HG03139 (cell line): ENCODE measurements around the gene GATD1.
A peak's percentile ranks its signal among the peaks of the same experiment; 100 is the strongest.

Experiments
- ATAC-seq: cut with Tn5 transposase; IDR thresholded peaks from one replicate; pipeline ENCODE4 v1.9.1; 2021; ENCODE audit not compliant: unreplicated experiment

The GATD1 gene, protein sequence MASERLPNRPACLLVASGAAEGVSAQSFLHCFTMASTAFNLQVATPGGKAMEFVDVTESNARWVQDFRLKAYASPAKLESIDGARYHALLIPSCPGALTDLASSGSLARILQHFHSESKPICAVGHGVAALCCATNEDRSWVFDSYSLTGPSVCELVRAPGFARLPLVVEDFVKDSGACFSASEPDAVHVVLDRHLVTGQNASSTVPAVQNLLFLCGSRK

DNA sequence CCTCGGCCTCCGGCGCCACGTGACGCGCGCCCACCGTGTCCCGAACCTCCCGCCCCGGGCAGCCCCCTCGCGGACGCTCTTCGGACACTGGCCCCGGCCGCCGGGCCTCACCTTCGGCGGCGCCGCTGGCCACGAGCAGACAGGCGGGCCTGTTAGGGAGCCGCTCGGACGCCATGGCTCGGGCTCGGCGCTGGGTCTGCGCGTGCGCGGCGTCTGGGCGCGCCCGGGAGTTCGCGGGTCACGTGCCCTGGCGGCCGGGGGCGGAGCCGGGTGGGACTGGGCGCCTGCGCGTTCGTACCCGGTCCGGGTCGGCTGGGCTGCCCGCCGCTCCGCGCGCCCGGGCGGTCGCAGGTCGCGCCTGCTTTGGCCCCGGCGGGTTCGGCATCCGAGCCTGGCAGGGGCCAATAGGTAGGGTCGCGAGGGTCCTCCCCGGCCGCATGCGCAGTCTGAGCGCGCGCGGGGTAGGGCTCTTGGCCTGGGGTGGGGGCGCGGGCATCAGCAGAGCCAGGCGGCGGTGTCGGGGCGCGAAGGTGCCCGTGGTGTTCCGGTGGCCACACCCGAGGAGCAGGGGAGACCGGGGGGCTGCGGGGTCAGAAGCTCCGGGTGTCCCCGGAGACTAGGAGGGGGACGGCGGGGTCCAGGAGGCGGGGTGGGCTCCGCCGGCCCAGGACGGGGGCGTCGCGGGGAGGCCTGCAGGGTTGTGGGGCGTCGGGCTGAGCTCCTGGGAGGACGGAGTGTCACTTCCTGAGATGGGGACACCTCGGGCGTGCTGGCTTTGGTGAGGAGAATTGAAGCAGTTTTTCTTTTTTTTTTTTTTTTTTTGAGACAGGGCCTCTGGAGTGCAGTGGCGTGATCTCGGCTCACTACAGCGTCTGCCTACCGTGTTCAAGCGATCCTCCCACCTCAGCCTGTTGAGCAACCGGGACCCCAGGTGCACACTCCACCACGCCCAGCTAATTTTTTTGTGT, at the start of gene GATD1:
Gene GATD1, minus strand, starts transcription at position 200 of the 968 bp plus-strand sequence. Its CDS starts 25 bp downstream, at position 175.
- ATAC-seq, result peak; percentile 63

DNA sequence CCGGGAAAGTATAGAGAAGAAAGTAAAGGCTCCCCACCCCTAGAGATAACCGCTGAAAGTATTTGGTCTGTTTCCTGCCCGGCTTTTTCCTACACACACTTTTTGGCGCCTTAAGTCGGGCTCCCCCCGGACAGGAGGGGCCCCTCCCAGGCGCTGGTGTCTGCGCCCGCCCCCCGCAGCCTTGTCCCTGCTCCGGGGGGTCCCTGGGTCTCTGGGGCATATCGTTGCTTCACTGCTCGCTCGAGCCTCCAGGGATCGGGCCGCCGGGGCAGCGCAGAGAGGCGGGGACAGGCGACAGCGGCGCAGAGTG, 49.5 kb upstream of the GATD1 start:
- ATAC-seq, result no peak

DNA sequence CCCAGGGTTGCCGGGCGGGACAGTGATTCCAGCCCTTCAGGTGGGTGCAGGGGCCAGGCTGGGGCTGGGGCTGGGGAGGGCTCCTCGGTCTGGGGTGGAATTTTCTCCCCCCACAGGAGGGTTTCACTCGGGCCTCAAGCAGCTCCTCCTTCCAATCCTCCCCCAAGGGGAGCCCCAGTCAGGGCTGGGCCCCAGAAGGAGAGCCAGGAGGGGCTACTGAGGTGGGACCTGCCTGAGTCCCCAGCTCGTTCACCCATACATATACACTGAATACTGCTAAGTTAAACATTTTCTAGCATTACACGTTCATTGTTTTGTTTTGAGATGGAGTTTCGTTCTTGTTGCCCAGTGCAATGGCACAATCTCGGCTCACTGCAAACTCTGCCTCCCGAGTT, 48.9 kb upstream of the GATD1 start:
- no peak for ATAC-seq

DNA sequence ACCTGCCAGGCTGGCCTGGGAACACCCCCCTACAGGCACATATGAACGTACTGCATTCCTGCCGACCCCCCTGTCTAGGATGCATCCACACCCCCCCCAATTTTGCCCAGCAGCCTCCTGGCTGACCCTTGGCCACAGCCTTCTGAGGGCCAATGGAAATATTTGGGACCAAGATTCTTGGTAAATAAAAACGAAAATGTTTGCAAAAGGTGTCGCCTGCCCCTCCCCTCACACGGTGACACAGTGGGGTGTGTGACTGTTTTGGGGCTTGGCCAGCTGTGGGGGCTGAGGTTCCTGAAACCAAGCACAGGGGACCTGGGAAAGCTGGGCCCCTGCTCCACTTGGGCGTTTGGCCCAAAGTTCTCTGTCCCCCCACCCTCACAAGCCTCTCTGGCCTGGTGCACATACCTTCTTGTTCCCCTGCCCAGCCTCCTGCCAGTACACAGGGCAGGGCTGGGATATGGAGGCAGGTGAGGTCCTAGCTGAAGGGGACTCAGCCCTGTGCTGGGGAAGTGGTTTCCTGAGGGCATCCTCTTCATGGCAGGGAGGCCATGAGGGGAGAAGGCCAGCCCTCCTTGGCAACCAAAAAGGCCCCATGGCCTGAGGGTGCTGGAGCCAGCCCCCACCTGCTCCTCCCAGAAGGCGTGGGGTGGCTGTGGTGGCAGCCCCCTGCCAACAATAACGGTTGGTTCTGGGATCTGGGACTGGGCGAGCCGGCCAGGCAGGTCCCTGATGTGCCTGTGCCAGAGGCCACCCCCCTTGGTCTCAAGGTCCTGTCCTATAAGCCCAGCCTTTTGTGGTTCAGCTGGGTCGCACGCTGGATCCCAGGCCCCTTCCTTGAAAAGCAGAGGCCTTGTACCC, 48.3 kb upstream of the GATD1 start:
- ATAC-seq, result no peak

DNA sequence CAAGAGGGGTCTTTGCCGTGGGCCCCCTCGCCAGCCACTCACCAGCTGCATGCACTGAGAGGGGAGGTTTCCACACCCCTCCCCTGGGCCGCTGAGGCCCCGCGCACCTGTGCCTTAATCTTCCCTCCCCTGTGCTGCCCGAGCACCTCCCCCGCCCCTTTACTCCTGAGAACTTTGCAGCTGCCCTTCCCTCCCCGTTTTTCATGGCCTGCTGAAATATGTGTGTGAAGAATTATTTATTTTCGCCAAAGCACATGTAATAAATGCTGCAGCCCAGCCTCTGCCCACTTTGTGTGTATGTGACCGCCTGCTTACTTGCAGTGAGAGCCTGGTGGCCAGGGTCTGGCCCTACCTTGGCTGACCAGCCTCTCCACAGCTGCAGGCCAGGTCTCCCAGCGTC, 47.7 kb upstream of the GATD1 start:
- ATAC-seq, result no peak

DNA sequence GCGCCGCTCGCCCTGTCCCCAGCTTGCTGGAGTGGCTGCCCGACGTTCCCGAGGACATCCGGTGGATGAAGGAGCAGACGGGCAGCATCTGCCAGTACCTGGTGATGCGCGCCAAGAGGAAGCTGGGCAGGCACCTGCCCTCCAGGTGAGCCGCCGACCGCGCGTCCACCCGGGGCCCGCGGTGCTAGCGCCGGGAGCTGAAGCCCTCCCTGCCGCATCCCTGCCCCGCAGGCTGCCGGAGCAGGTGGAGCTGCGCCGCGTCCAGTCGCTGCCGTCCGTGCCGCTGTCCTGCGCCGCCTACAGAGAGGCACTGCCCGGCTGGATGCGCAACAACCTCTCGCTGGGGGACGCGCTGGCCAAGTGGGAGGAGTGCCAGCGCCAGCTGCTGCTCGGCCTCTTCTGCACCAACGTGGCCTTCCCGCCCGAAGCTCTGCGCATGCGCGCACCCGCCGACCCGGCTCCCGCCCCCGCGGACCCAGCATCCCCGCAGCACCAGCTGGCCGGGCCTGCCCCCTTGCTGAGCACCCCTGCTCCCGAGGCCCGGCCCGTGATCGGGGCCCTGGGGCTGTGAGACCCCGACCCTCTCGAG, 47.1 kb upstream of the GATD1 start:
- no peak for ATAC-seq

DNA sequence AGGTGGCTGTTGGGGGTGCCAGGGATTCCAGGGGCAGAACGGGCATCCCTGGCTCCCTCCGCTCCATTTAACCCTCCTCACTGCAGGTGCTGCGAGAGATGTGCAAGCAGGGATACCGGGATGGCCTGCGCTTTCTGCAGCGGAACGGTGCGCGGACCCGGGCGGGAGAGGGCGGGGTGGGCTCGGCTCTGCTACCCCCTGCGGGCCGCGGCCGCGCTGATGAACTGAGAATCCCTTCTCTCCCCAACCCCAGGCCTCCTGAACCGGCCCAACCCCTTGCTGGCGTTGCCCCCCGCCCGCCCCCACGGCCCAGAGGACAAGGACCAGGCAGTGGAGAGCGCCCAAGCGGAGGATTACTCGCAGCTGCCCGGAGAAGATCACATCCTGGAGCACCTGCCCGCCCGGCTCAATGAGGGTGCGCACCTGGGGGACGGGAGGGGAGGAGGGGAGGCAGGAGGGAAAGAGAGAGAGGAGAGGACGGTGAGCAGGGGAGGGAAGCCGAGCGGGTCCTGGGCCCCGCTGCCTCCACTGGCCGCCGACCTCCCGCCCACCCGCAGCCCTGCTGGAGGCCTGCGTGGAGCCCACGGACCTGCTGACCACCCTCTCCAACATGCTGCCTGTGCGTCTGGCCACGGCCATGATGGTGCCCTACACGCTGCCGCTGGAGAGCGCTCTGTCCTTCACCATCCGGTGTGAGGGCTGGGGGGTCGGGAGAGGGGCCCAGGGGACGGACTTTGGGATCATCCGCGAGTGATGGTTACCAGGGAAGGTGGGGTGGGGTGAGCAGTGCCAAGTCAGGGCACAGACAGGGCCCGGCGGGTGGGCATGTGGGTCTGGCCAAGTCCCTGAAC, 46.4 kb upstream of the GATD1 start:
- ATAC-seq, result no peak

DNA sequence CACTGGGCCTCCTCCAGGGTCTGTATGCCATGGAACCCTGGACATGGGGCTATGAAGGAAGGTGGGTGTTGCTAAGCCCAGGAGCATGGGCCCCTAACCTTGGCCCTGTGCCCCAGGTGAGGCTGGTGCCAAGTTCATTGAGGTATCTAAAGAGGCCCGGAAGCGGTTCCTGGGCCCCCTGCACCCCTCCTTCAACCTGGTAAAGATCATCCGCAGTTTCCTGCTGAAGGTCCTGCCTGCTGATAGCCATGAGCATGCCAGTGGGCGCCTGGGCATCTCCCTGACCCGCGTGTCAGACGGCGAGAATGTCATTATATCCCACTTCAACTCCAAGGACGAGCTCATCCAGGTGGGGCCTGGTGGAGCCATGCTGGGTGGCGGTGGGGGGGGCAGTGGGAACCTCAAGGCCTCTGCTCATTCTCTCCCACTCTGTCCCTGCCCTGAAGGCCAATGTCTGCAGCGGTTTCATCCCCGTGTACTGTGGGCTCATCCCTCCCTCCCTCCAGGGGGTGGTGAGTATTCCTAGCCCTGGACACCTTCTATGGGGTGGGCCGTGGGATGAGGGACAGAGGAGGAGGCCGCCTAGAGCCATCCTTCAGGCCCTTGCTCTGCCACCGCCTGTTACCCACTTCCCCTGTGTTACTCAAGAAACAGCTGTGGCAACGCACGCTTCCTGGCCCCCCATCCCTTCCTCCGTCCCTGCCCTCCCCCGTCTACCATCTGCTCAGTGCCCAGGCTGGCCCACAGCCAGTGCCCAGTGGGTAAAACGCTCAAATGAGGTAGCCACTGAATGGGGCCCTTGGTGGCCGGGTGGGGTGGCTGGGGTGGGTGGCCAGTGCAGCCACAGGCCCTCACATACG, 44.5 kb upstream of the GATD1 start:
- ATAC-seq, result no peak

DNA sequence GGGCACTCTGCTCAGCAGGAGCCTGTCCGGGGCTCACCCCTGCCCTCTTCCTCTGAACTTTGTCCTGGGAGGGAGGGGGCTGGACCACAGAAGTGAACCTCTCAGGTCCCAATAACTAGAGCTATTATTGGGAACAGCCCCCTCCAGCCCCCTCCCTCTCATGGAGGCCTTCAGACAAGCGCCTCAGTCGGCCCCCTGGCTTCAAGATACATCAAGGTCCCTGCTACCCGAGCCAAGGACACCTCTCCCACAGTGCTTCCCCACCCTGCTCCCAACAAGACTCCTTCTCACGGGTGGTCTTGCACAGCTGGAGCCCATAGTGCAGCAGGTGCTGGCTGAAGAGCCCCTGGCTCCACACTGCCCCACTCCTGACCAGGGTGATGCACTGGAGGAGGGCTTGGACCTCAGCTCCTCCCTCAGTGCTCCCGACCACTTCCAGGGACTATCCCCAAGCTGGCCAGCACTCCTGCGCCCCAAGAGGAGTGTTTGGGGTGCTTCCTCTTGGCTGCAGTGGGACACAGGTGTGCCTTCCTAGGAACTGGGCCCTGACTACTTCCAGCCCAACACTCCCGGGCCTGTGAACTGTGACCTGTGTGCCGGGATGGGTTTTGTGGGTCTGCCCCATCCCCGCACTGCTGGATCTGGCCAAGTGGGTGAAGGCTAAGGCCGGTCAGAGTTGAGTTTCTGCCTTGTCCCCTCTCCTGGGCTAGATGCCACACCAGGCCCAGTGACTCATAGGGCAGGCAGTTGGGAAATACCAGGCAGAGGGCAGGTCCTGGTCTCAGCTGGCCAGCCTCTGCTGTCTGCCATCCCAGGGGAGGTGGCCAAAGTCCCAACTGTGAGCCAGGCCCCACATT, 43.6 kb upstream of the GATD1 start:
- no peak for ATAC-seq

DNA sequence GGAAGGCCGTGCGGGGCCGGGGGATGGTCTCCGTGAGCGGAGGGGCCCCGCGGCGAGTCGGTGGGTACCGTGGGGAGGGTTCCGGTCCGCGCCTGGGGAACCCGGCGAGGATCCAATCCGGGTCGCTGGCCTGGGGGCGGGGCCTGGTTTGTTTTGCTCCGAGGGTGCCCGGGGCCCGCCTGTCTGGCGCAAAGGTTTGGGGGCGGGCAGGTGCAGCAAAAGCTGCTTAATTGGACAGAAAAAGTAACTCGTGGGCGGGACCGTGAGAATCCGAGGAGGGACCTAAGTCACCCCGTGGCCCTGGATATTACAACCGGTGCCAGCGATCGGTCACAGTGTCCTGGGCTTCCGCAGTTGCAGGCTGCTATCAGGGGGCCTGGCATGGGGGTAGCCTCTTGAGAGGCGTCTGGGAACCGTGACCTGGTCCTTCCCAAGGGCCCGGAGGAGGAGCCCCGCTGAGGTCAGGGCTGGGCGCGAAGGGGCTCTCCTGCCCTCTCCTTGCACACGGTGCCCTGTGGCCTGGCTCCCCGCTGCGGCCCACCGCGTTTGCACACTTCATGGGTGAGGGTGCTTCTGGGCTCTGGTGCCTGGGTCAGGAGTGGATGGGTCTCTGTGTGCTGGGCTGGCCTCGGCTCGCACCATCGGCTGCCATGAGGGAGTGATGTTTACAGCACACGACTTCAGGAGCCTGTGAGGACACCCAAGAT, 42.8 kb upstream of the GATD1 start:
- ATAC-seq, result peak; percentile 37

DNA sequence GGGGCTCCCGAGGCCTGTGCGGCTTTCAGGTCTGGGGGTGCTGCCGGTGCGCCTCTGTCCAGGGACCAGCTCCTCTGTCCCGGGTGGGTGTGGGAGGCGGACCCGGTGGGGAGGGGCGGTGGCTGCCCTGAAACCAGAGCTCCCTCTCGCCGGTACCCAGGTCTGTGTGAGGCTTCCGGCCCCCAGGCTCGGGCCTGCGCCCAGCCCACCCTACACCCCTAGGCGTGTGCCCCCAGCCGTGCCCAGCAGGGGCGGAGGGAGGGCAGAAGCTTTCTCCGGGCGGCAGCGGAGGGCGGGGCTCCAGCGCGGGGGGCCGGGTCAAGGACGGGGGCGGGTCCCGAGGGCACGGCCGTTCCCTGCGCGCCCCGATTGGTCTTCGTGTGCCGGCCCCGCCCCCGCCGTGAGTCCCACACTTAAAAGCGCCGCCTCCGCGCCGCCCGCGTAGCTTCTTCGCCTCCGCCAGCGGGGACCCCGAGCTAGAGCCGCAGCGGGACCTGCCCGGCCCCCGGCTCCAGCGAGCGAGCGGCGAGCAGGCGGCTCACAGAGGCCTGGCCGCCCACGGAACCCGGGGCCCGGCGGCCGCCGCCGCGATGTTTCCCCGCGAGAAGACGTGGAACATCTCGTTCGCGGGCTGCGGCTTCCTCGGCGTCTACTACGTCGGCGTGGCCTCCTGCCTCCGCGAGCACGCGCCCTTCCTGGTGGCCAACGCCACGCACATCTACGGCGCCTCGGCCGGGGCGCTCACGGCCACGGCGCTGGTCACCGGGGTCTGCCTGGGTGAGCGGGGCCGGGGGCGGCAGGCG, 42.0 kb upstream of the GATD1 start:
- peak; percentile 66 for ATAC-seq

DNA sequence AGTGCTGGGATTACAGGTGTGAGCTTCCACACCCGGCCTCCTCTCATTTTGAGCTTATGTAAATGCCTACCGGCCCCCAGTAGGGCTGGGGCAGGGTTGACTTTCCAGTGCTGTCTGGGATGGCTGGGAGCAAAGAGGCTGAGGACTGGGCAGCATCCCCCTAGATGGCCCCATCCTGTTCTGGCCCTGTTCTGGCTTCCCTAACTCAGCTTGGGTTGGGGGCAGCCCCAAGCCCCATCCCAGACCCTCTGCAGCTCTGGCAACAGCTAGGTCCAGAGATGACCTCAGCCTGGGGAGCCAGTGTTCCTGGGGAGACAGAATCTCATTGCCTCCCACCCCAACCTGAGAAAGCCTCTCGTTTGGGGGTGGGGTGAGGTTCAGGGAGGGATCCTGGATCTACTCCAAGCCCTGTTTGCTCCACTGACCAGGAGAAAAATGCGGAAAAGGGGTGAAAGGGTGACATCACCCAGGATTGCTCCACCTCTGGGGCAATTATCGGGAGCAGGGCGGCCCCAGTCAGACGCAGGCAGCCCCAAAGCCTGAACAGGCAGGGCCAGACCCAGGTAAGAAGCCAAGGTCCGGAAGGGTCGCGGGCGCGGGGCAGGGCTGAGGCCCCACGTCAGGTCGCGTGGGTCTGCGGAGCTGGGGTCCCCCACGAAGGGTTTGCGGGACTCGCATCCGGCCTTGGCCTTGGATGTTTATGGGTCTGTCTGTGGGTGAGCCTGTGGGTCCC, 41.3 kb upstream of the GATD1 start, which contains the start of gene PNPLA2:
Gene PNPLA2, plus strand, starts transcription at position 519 of the 733 bp plus-strand sequence. CDS start 805 bp downstream, outside the sequence.
- no peak for ATAC-seq

DNA sequence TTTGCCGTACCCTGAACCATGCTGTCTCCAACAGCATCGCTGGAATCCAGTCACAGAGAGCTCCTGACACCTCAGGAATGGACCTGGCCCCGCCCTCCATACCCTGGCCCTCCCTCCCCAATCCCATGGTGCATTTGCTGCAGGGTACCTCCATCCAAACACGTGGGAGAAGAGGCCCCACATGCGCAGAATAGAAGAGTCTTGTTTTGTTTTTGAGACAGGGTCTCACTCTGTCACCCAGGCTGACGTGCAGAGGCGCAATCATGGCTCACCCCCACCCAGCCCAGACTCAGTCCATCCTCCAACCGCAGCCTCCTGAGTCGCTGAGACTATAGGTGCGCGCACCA, 39.1 kb upstream of the GATD1 start:
- ATAC-seq, result no peak

DNA sequence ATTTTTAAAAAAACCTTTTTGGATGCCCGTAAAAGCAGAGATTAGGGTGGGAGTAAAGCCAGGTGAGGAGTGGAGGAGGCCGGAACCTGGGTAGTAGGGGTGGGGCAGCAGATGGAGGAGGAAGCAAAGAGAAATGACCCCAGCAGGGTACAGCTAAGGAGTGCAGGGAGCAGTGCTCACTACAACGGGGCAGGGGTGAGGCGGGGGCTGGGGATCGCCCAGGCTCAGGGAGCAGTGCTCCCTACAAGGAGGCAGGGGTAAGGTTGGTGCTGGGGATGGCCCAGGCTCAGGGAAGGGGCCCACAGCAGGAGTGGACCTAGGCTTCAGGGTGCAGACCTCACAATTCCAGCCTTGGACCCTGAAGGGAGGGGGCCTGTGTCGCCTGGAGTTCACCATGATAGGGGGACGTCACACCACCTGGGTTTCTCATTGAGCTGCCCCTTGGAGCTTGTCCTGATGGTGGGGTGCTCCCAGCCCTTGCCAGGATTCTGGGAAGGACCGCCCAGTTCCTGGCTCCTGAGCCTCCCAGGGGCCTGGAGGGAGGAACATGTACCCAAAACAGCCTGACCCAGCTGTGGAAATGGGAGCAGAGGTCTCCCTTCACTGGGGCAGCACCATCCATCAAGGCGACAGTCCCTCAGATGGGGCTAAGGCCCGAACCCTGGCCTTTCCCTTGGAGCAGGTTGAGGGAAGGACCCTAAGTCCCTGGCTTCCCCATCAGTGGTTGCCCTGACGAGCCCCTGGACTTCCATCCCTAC, 38.6 kb upstream of the GATD1 start:
- ATAC-seq, result no peak

DNA sequence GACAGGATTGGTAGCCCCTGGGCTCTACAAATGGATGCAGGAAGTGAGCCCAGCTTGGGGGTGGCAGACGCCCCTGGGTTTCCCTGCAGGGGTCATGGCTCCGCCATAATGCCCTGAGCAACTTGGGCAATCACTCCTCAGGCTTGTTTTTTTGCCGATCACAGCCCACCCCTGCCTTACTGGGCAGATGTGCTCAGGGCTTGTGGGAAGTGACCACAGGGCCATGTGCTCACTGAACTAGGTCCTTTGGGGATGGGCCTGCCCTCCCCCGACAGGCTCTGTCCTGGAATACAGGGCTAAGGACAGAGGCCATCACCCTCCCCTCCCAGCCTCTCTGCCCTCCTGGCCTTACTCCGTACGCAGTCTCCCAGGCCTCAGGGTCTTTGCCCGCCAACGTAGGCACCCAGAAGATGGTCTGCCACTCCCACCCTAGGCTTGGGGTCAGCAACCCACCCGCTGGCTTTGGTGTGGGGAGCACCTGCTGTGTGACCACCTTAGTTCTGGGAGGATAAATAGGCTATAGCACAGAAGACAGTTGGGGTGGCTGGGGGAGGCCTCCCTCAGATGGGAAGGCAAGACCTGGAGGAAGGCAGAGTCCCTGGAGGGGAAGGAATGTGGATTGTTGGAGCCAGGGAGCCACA, 36.3 kb upstream of the GATD1 start:
- ATAC-seq, result no peak
